T-helper 1 cell (primary cell): ENCODE data around the gene DMAC1.

ENCODE experiments used
- DNase-seq, 5 donors: peaks; one replicate each; pipeline ENCODE4 v3.0.0-alpha.2; 2012 to 2020

Gene DMAC1

DNA sequence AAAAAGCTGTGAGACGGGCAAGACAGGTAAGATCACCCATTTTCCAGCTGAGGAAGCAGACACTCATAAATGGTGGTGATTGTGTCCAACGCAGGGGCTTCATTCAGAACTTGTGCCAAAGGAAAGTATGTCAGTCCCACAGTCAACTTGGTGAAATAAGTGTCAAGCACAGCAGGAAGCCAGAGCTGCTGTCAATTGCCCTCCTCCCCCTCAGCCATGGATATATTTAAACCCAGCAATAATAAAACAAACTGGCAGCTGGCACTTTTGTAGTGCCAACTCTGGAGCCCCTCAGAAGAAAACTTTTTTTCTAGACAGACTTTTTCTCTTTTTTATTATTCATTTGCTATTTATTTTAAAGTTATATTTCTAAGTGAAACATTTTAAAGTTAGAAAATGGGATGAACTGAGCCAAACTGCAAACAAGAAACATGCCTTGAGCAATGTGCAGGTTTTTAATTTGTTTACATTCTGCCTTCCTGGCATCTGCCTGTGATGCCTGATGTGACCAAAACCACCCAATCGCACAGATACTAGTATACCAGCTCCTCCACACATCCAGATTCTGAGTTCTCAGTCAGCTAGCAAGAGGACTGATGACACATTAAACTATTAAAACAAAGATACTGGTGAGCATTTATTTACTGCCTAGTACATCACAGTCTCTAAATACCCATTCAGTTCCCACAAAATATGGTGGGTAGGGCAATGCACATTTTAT, 17.0 kb downstream of the DMAC1 start:
- no peak for DNase-seq

DNA sequence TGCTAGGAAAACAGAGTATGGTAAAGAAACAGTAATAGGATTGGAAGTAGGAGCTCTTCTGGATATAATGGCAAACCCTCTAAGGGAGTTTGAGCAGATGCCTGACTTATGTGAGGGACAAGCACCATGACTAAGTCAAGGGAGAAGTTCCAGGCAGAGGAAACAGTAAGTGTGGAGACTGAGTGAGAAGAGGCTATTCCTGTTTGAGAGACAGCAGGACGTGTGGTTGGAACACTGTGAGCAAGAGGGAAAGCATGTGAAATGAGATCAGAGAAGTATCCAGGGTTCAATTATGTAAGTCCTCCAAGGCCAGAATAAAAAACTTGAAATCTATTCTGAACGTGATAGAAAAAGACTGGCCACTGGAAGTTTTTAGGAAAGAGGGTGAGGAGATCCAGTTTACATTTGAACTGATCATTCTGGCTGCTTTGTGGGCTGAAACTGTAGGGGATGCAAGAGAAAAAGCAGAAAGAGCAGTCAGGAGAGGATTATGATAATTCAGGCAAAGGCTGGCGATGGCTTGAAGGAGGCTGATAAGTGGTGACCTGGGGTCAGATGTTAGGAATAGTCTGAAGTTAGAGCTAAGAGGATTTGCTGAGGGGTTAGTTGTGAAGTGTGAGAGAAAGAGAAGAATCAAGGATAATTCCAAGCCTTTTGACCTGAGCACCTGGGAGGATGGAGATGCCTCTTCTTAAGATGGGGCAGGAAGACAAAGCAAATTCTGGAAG, 19.2 kb downstream of the DMAC1 start:
- no peak for DNase-seq

DNA sequence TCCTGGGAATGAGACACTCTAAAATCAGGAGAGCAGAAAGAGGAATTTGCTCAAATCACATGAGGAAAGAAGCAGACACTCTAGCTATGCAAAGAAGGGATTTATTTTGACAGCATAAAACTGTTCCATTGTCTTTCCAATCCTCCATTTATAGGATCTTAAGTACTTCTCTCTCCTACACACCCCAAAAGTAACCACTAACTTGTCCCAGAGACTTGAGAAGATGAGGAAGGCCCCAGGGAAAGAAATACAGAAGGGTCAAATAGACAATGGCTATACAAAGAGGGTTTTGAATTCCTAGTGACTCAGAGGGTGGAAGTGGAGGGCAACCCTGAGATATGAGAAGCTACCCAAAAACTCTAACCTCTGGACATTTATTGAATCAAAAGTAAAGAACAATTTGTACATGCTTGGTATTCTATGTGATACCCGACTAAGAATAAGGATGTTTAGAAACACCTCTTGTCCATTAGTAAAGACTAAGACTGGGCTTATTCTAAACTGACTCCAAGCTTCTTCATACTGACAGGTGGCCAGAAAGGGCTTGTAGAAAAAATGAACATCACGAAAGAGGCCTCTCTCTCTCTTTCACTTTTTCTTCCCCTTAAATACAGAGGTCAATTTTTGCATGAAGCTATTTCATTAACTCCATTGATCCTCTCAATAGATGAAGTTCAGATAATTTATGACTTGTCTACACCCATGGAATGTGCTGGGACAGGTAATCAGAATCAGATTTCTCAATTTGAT, 20.6 kb downstream of the DMAC1 start:
- DNase-seq = no peak

DNA sequence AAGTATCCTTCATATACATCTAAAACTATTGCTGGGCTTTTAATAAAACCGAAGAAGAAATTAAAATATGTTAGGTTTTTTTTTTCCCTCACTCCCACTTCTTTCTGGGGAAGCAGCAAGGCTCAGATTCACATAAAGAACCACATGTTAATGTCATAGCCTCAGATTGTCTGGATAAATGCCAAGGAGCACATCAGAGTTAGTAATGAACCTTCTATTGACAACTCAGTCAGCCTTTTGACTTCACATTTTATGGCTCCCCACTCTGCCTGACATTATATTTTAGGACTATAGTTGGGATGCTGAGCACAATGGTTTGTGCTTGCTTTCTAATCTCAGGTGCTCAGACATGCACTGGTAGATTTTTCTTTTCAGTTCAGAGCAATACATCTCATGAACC, 21.8 kb downstream of the DMAC1 start:
- DNase-seq = no peak

DNA sequence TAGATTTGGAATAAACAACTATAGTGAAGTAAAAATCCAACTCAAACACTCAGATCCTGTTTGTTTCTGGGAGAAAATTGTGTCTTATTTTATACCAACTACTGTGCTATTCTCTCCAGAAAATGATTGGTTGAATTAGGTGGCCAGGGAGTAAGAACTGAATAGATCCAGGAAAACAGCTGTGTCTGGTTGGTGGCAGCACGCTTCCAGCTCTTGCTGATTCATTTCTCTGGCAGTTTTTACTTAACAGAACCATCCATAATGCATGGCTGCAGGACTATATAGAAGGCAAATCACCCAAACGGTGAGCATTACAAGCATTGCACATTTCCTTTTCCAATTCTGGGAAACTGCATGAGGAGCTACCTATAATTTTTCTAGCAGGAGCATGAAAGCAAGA, 29.5 kb downstream of the DMAC1 start:
- DNase-seq = no peak

DNA sequence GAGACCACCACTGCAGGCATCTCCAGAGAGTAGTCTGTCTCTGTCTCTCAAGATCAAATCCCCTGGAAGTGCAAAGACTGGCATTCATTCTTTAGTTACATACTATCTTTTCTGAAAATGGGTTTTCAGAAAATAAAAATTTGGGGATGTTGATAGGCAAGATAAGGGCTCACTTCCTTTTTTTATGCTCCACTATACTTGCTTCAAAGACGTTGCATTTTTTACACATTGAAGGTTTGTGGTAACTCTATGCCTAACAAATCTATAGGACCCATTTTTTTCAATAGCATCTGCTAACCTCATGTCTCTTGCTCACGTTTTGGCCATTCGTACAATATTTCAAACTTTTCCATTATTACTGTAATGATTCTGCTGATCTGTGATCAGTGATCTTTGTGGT, 37.0 kb downstream of the DMAC1 start:
- DNase-seq = no peak

DNA sequence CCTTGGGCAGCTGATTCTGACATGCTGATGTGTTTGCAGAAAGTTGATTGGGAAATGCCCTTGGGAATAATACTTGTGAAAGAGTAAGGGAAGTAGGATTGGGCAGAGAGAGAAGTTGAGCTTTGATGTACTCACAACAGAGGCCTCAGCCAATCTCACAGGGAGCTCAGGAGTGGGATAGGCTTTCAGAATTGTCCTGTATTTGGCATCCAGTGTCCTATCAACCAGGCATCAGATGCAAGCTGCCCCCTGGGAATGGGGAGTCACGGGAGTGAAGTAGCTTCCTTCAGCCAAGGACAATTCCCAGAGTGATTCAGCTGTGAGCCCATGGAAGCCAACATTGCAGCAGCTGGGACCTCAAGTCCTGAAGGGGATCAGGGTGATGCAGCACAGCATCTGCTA, 39.6 kb downstream of the DMAC1 start:
- no peak for DNase-seq

DNA sequence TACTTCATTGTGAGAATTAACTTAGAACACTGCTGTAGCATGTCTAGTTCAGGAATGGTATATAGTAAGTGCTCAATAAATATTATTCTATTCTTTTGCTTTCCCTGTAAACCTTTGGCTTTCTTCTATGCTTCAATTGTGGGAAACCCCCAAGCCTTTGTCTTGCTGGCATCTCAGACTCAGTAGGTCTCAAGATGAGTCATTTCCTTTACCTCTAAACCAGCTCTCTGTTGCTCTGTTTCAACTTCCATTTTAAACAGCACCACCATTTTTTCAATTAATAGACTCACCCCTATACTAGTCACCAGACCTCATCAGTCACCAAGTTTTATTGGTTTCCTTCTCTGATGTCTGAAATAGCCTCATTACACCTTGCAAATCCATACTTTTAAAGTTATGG, 43.5 kb downstream of the DMAC1 start:
- DNase-seq = peak in 1 of 5 donors; percentile 86

DNA sequence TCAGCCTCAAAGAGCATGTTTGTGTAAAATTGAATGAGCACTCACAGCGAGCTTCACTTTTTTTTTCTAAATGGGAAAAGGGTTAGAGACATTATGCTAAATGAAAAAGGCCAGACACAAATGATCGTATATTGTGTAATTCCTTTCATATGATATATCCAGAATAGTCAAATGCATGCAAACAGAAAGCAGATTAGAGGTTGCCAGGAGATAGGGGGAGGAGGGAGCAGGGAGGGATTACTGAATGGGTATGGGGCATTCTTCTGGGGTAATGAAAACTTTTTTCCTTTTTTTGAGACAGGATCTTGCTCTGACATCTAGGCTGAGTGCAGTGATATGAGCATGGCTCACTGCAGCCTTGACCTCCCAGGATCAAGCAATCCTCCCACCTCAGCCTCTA, 47.1 kb downstream of the DMAC1 start:
- DNase-seq = no peak
